ENCODE results near the gene CD101. TPM values are rescaled to one million over a fixed set of nuclear protein-coding genes. Genes with fewer than 3 reads are reported as not detected.

Gene CD101
- total RNA-seq, 1 donor from 2014 or later: 0.74 TPM

- intact Hi-C loops (cut with micrococcal nuclease): no loop called here
- Histone ChIP-seq H3K4me1 (no peaks in the 10 kb centered on the region), H3K27ac (replicated peaks) (no peak overlapping the region), H3K9me3 (replicated peaks) (no peaks in the 10 kb centered on the region), H3K27me3 (ENCODE audit: low read depth) (no peaks in the 10 kb centered on the region), H3K4me3 (no peak overlapping the region), H3K36me3 (no peaks in the 10 kb centered on the region)
- TF ChIP-seq CTCF (IDR thresholded peaks at IDR 0.05; ENCODE audit: borderline replicate concordance): no peak
- no peak for DNase-seq
Measured at GRCh38 chr1:117032266-117032665, 30.7 kb downstream of the CD101 start.

GRCh38 chr1:117032681-117033539 lies 31.4 kb downstream of the CD101 start:
- no peak overlapping the region for H3K27ac ChIP-seq (replicated peaks)
- no peaks in the 10 kb centered on the region for H3K36me3 ChIP-seq
- no peak overlapping the region for H3K4me3 ChIP-seq
- no peak for DNase-seq
- H3K4me1 ChIP-seq: no peaks in the 10 kb centered on the region
- no peak for TF ChIP-seq CTCF (IDR thresholded peaks at IDR 0.05; ENCODE audit: borderline replicate concordance)
- no peaks in the 10 kb centered on the region for H3K9me3 ChIP-seq (replicated peaks)
- intact Hi-C loops (cut with micrococcal nuclease): no loop called here
- H3K27me3 ChIP-seq (ENCODE audit: low read depth): no peaks in the 10 kb centered on the region

GRCh38 chr1:117033772-117034171 lies 32.2 kb downstream of the CD101 start:
- no peak overlapping the region for H3K4me3 ChIP-seq
- no peak overlapping the region for H3K27ac ChIP-seq (replicated peaks)
- H3K4me1 ChIP-seq: no peaks in the 10 kb centered on the region
- no peaks in the 10 kb centered on the region for H3K36me3 ChIP-seq
- intact Hi-C loops (cut with micrococcal nuclease): no loop called here
- no peaks in the 10 kb centered on the region for H3K9me3 ChIP-seq (replicated peaks)
- DNase-seq: no peak
- TF ChIP-seq CTCF (IDR thresholded peaks at IDR 0.05; ENCODE audit: borderline replicate concordance): no peak
- H3K27me3 ChIP-seq (ENCODE audit: low read depth): no peaks in the 10 kb centered on the region

- intact Hi-C loops (cut with micrococcal nuclease): no loop called here
- DNase-seq: no peak
- H3K4me1 ChIP-seq: no peaks in the 10 kb centered on the region
- no peaks in the 10 kb centered on the region for H3K9me3 ChIP-seq (replicated peaks)
- no peak for TF ChIP-seq CTCF (IDR thresholded peaks at IDR 0.05; ENCODE audit: borderline replicate concordance)
- no peak overlapping the region for H3K4me3 ChIP-seq
- H3K27ac ChIP-seq (replicated peaks): no peak overlapping the region
- no peaks in the 10 kb centered on the region for H3K36me3 ChIP-seq
- H3K27me3 ChIP-seq (ENCODE audit: low read depth): no peaks in the 10 kb centered on the region
Measured at GRCh38 chr1:117034791-117035290, 33.3 kb downstream of the CD101 start.

- Histone ChIP-seq H3K4me1 (no peaks in the 10 kb centered on the region), H3K4me3 (no peak overlapping the region), H3K9me3 (replicated peaks) (no peaks in the 10 kb centered on the region), H3K27me3 (ENCODE audit: low read depth) (no peaks in the 10 kb centered on the region), H3K27ac (replicated peaks) (no peak overlapping the region), H3K36me3 (no peaks in the 10 kb centered on the region)
- intact Hi-C loops (cut with micrococcal nuclease): no loop called here
- no peak for DNase-seq
- TF ChIP-seq CTCF (IDR thresholded peaks at IDR 0.05; ENCODE audit: borderline replicate concordance): no peak
Measured at GRCh38 chr1:117036018-117036461, 34.5 kb downstream of the CD101 start.

Data from left ventricle myocardium inferior (tissue), 1 donor.